Measurements from ENCODE around the gene CNTLN.
"Not testable (repeated sequence)": the region's sequence is repeated elsewhere in the genome, so short reads cannot be mapped to it uniquely, and the experiment has no call there.

The CNTLN gene

DNA sequence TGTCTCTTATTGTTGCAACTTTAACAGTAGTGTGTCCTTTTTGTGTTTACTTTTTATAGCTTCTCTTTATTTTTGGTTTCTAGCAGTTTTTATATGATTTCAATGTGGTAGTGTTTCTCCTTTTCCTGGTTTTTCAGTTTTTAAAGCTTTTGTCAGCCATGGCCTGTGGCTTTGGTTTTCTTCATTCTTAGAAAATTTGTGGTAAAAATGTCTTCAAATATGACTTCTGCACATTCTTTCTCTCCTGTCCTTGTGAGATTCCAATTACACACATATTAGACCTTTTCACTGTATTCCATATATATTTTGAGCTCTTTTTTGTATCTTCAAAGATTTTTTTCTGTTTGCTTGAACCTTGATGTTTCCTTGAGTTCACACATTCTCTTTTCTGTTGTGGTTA lies 180.5 kb downstream of the CNTLN start:
- no peak for FAIRE-seq

DNA sequence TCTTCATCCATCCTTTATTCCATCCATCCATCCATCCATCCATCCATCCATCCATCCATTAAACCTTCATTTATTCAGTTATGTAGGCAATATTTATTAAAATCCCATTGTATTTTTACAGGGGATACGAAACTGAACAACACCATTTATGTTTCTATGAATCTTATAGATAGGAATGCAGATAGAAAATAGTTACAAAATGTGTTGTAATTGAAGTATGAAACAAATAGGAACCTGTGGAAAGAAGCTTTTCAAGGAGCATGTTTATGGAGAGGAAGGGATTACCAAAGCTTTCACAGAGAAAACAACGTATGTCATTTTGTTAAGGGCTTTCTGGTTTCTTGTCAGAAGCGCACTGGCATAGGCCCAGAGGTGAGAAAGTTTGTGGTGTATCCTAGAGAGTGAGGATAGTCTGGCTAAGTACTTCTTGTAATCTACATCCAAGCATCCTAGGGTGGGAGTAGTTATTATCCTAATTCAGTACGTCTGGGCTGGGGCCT lies 184.0 kb downstream of the CNTLN start:
- no peak for FAIRE-seq

DNA sequence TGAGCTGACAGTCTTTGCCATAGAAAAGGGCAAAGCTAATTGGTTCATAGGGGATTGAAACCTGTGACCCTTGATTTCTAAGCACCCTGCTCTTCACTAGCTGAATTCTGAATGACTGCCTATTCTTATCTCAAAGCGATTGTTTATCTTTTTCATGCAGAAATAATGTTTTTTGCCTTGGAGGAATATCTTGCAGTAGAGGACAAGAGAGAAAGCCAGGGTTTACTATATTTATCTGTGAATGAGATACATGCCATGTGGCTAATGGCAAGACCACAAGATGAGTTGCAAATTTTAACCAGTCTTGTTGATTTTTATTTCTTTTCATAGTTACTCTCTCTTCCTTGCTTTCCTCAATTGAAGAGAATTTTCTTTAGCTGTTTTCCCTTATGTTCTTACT lies 185.0 kb downstream of the CNTLN start:
- FAIRE-seq = no peak

DNA sequence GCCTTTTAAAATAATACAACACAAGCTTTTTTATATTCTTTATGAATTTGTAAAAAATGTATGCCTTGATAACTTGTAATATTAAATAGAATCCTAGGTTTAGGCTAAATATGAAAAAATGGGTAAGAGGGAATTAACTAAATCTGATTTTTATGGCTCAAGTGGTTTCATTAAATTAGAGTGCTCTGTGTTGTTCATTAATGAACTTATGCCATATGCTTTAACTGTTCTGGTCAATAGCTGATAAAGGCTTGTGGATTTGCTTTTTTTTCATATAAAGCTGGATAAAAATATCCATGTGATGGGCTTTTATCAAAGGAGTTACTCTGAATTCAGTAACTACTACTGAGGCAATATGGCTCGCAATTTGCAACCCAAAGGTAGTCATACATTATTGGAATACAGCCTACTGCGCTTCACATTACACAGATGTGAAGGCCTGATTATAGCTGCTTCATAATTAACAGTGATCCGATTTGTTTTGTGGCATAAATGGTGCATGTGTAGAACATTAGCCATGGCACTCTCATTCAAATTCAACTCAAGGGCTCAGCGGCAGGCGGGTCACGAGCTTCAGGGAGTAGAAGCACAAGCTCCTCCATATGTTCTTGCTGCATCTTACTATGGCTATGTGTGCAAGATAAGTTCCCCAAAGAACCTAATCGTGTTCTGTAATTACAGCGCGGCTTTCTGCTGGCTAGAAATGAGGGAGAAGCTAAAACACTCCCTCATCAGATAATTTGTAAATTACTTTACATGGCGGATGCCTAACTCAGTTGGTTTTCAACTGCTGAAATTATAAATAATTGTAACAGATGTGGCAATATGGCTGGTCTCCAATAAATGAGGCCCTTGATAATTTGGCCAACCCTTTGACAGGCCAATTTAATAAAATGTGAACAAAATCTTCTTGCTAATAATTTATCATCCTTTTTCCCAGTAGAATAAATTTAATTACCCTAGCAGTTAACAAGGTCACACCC lies 188.3 kb downstream of the CNTLN start:
- no peak for FAIRE-seq

GRCh38 chr9:17328331-17328730 lies 193.5 kb downstream of the CNTLN start:
- no peak for FAIRE-seq

DNA sequence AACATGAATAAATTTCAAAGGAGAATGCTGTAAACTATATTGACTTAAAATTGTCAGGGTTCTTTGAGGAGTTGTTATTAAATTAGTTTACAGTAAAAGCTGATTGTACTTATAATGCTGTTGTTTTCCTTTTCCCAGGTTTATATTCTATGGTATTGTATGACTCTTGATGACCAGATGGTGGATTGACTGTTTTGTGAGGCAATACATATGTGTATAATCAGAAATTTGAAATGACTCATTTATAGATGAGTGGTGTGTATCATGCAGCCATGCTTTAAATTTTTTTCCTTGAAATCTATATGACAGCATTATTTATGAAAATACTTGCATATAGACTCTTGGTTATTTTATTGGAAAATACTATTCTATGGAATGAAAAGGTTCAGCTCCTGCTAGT lies 195.3 kb downstream of the CNTLN start:
- FAIRE-seq = no peak

- no peak for FAIRE-seq
Observed at GRCh38 chr9:17332115-17332514, 197.3 kb downstream of the CNTLN start.

DNA sequence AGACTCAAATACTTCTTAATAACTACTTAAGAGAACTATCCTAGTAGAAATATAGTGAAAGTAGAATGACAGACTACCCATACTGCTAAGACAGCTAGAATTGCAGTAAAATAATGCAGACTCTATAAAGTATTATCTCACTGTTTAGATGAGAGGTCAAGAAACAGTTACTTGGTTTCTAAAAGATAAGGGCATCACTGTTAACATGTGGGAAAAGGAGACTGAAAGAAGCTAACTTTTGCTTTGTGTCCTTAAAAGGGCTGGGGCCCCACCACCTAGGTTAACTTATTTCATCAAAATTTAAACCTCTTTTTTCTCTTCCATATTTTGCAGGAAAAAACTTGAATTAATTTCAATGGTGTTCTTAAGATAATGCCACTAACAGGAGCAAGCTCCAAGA lies 204.3 kb downstream of the CNTLN start:
- FAIRE-seq = no peak

- no peak for FAIRE-seq
Observed at GRCh38 chr9:17342696-17343095, 207.9 kb downstream of the CNTLN start.

- no peak for FAIRE-seq
Observed at GRCh38 chr9:17349831-17350230, 215.0 kb downstream of the CNTLN start.

GRCh38 chr9:17354006-17354405 lies 219.2 kb downstream of the CNTLN start:
- FAIRE-seq = not testable (repeated sequence)

GRCh38 chr9:17361378-17361777 lies 226.5 kb downstream of the CNTLN start:
- FAIRE-seq = no peak

DNA sequence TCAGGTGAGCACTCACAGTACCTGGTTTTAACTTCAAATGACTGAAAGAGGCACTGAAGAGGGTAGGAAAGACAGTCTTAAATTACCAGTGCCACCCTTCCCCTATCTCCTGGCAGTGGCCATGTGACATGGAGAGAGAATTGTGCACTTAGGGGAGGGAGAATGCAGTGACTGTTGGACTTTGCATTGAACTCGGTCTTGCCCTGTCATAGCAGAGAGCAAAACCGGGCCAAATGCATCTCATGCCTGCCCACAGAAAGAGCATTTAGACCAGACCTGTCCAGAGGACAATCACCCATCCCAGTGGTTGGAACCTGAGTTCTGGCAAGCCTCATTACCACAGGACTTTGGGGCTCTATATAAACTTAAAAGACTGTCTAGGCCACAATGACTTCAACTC lies 232.2 kb downstream of the CNTLN start:
- FAIRE-seq = no peak

DNA sequence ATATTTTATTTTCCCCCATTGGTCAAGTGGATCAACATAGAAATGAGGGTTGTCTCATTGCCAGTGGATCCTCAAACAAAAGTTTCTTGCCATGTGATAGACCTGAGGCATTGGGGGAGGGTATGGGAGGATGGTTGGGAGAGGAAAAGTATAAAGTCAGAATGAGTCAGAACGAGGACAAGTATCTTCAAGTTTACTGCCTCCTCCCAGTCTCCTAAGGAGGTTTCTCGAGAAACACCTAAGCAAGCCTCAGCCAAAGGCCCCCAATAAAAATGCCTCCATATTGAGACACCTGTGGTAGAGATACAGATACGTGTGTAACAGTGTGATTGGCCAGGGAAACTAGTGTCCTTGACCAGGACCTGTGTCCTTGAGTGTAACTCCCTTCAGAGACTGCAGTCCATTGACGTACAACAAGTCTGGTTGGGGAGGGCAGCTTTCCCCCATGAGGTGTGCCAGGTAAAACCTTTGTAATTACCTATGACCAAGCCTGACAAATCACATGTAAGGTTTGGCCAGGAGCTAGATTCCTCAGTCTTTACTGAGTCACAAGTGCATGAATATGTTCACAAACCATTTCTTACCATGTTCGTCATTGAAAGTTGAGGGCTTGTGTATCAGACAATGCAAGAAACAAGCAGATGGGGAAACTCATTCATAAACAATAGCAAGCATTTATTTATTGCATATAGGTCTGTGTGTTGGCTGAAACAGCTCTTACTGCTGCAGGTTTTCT lies 245.5 kb downstream of the CNTLN start:
- no peak for FAIRE-seq

- FAIRE-seq = no peak
Observed at GRCh38 chr9:17387565-17387964, 252.7 kb downstream of the CNTLN start.

DNA sequence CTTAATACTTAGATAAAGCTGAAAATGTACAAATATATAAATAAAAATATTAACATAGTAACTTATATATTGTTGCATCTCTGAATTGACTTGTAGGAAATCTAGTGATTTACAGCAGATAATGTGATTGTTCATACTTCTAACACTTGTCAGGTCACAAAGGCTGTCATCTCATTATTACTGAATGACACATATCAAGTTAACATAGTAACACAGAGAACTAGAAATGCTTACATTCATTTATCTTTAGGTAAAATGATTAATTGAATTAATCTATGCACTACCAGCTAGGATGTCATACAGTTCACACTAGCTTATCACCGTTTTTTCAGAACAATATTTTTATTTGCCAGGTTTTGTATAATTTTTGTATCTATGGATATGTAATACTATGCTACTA lies 254.2 kb downstream of the CNTLN start:
- no peak for FAIRE-seq

- no peak for FAIRE-seq
Observed at GRCh38 chr9:17394881-17395510, 260.2 kb downstream of the CNTLN start.

DNA sequence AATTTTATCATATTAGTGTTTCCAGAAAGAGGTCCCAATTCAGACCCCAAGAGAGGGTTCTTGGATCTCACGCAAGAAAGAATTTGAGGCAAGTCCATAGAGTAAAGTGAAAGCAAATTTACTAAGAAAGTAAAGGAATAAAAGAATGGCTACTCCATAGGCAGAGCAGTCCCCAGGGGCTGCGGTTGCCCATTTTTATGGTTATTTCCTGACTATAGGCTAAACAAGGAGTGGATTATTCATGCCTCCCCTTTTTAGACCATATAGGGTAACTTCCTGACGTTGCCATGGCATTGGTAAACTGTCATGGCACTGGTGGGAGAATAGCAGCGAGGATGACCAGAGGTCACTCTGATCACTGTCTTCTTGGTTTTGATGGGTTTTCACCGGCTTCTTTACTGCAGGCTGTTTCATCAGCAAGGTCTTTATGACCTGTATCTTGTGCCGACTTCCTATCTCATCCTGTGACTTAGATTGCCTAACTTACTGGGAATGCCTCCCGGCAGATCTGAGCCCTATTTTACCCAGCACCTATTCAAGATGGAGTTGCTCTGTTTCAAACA lies 262.4 kb downstream of the CNTLN start:
- not testable (repeated sequence) for FAIRE-seq

DNA sequence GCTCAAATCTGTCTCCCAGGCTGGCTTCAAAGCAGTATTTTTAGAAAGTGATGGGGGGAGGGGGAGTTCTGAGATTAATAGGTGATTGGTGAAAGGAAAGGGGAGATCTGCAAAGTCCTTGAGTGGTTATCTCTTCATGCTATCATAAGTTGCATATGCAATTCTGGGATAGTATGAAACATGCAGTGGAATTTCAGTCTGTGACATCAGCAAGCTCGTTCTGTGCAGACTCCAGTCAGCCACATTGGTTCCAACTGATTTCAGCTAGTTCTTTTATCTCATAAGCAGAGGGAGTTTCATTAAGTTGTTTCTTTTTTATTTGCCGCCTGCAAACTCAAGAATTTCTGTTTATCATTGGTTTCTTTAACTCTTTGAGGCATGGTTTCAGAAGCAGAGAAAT lies 263.5 kb downstream of the CNTLN start:
- FAIRE-seq = no peak

- FAIRE-seq = no peak
Observed at GRCh38 chr9:17401858-17402257, 267.0 kb downstream of the CNTLN start.

- FAIRE-seq = no peak
Observed at GRCh38 chr9:17402309-17402708, 267.5 kb downstream of the CNTLN start.

DNA sequence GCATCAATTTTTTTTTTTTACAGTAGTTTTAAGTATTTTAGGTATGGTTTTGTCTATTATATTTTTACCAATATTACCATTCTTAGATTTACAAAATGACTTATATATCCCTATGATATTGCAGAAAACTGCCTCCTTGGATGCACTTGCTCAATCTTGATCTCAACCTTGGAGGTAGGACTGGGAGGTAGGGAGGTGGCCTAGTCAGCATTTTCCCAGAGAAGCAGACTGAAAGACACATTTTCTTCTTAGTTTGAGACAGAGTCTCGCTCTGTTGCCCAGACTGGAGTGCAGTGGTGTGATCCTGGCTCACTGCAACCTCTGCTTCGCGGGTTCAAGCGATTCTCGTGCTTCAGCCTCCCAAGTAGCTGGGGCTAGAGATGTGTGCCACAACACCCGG lies 268.7 kb downstream of the CNTLN start:
- no peak for FAIRE-seq

GRCh38 chr9:17414986-17415385 lies 280.1 kb downstream of the CNTLN start:
- FAIRE-seq = no peak

All from TTC549 (cell line).